Measurements from ENCODE around the gene ALG12. TPM values are rescaled to one million over a fixed set of nuclear protein-coding genes. Genes with fewer than 3 reads are reported as not detected.
A peak's percentile ranks its signal among the peaks of the same experiment; 100 is the strongest.

Gene ALG12
- total and polyA plus RNA-seq, 2 of the 13 experiments (the other 11 are each of a cell fraction or from before 2014, with no cell fraction given), result 7.8 to 15.8 TPM

- TF ChIP-seq NCOA5 (CRISPR knock-in tag; IDR thresholded peaks at IDR 0.05), result no peak
- TF ChIP-seq ZSCAN29 (CRISPR knock-in tag; conservative IDR thresholded peaks at IDR 0.05), result 0 out of 2 replicates have a peak, but pooled peaks have one; percentile 29
- peak; percentile 60; the same call in 1 of the 2 replicates for TF ChIP-seq RERE (CRISPR knock-in tag; IDR thresholded peaks at IDR 0.05; ENCODE audit: low read depth)
- TF ChIP-seq TGIF2 (CRISPR knock-in tag; IDR thresholded peaks at IDR 0.05), result 0 out of 2 replicates have a peak, but pooled peaks have one; percentile 28
- TF ChIP-seq CREB1 (IDR thresholded peaks at IDR 0.05), result peak; percentile 51; the same call in 1 of the 2 replicates
- no peak for TF ChIP-seq CREB1 (CRISPR knock-in tag; IDR thresholded peaks at IDR 0.05)
- TF ChIP-seq HIVEP1 (CRISPR knock-in tag; IDR thresholded peaks at IDR 0.05), result peak; percentile 97
- TF ChIP-seq ZNF614 (CRISPR knock-in tag; IDR thresholded peaks at IDR 0.05; ENCODE audit: borderline replicate concordance), result peak; percentile 60; the same call in 1 of the 2 replicates
- TF ChIP-seq TCF7L2 (IDR thresholded peaks at IDR 0.05; ENCODE audit: low read depth, low read length), result no peak
- TF ChIP-seq ATF2 (CRISPR knock-in tag; IDR thresholded peaks at IDR 0.05), result peak; percentile 30; the same call in 1 of the 2 replicates
- TF ChIP-seq TRIM22 (IDR thresholded peaks at IDR 0.05), result no peak
- no peak for TF ChIP-seq ZNF83 (CRISPR knock-in tag; IDR thresholded peaks at IDR 0.05; ENCODE audit: borderline replicate concordance)
- peak; percentile 81; the same call in 1 of the 2 replicates for TF ChIP-seq SNAI1 (CRISPR knock-in tag; IDR thresholded peaks at IDR 0.05; ENCODE audit: borderline replicate concordance)
- TF ChIP-seq HNF1B (CRISPR knock-in tag; IDR thresholded peaks at IDR 0.05), result peak; percentile 52; the same call in 1 of the 2 replicates
- TF ChIP-seq ZSCAN31 (CRISPR knock-in tag; IDR thresholded peaks at IDR 0.05; ENCODE audit: low read depth), result no peak
- 0 out of 2 replicates have a peak, but pooled peaks have one; percentile 47 for TF ChIP-seq ZFP36L1 (CRISPR knock-in tag; IDR thresholded peaks at IDR 0.05)
- no peak for TF ChIP-seq ELK4 (CRISPR knock-in tag; IDR thresholded peaks at IDR 0.05; ENCODE audit: borderline replicate concordance)
Observed at GRCh38 chr22:49936018-49936972, 18.1 kb upstream of the ALG12 start (continued).
